GM18505 (cell line): Measurements from ENCODE around the gene MRPS31.
A peak's percentile ranks its signal among the peaks of the same experiment; 100 is the strongest.
"Not testable (repeated sequence)": the region's sequence is repeated elsewhere in the genome, so short reads cannot be mapped to it uniquely, and the experiment has no call there.

Source experiments
- ATAC-seq: cut with Tn5 transposase; IDR thresholded peaks from one replicate; pipeline ENCODE4 v1.9.1; 2021; ENCODE audit not compliant: unreplicated experiment
- POLR2A ChIP-seq: IDR thresholded peaks from 4 replicates; pipeline ENCODE4 v1.6.1; 2011; ENCODE audit warnings: borderline replicate concordance; ENCODE audit not compliant: insufficient read depth, insufficient read length; ENCODE audit errors: extremely low read depth

The MRPS31 gene

GRCh38 chr13:40762849-40763248 is 8.1 kb downstream of the MRPS31 start:
- no peak for ATAC-seq
- no peak for TF ChIP-seq POLR2A

GRCh38 chr13:40758811-40759210 is 12.2 kb downstream of the MRPS31 start:
- TF ChIP-seq POLR2A, result no peak
- ATAC-seq, result no peak

- no peak for ATAC-seq
- TF ChIP-seq POLR2A, result no peak
Observed at GRCh38 chr13:40756042-40756441, 14.9 kb downstream of the MRPS31 start.

- no peak for TF ChIP-seq POLR2A
- ATAC-seq, result no peak
Observed at GRCh38 chr13:40755082-40755700, 15.8 kb downstream of the MRPS31 start.

GRCh38 chr13:40749327-40749726 is 21.7 kb downstream of the MRPS31 start:
- no peak for TF ChIP-seq POLR2A
- ATAC-seq, result no peak

GRCh38 chr13:40735232-40735548 is 35.8 kb downstream of the MRPS31 start:
- not testable (repeated sequence) for ATAC-seq

- not testable (repeated sequence) for ATAC-seq
Observed at GRCh38 chr13:40734536-40735231, 36.3 kb downstream of the MRPS31 start.

GRCh38 chr13:40732658-40733057 is 38.3 kb downstream of the MRPS31 start:
- TF ChIP-seq POLR2A, result no peak
- ATAC-seq, result no peak

- no peak for TF ChIP-seq POLR2A
- no peak for ATAC-seq
Observed at GRCh38 chr13:40728595-40728994, 42.4 kb downstream of the MRPS31 start.

- ATAC-seq, result not testable (repeated sequence)
Observed at GRCh38 chr13:40714433-40714832, 56.6 kb downstream of the MRPS31 start.

- no peak for ATAC-seq
Observed at GRCh38 chr13:40706439-40706838, 64.6 kb downstream of the MRPS31 start.

GRCh38 chr13:40697711-40698110 is 73.3 kb downstream of the MRPS31 start:
- peak; percentile 65 for ATAC-seq
- no peak for TF ChIP-seq POLR2A

More at GRCh38 chr13:40706439-40706838, 64.6 kb downstream of the MRPS31 start:
- TF ChIP-seq POLR2A, result no peak

- no peak for ATAC-seq
- TF ChIP-seq POLR2A, result no peak
Observed at GRCh38 chr13:40694426-40694825, 76.6 kb downstream of the MRPS31 start.

- TF ChIP-seq POLR2A, result no peak
- peak; percentile 48 for ATAC-seq
Observed at GRCh38 chr13:40692946-40693345, 78.0 kb downstream of the MRPS31 start.

GRCh38 chr13:40688781-40689180 is 82.2 kb downstream of the MRPS31 start:
- no peak for TF ChIP-seq POLR2A
- ATAC-seq, result no peak
